HG03135 (cell line): ENCODE results near the gene ATG2B.
"Not testable (repeated sequence)": the region's sequence is repeated elsewhere in the genome, so short reads cannot be mapped to it uniquely, and the experiment has no call there.

Source experiments
- ATAC-seq: cut with Tn5 transposase; IDR thresholded peaks from one replicate; pipeline ENCODE4 v1.9.1; 2021; ENCODE audit warnings: mild to moderate bottlenecking, moderate library complexity; ENCODE audit not compliant: unreplicated experiment

The ATG2B gene

GRCh38 chr14:96254687-96255086 lies 108.5 kb downstream of the ATG2B start:
- no peak for ATAC-seq

GRCh38 chr14:96252999-96253539 lies 110.1 kb downstream of the ATG2B start:
- no peak for ATAC-seq

- no peak for ATAC-seq
Observed at GRCh38 chr14:96252323-96252998, 110.7 kb downstream of the ATG2B start.

- no peak for ATAC-seq
Observed at GRCh38 chr14:96251656-96252155, 111.4 kb downstream of the ATG2B start.

- ATAC-seq, result no peak
Observed at GRCh38 chr14:96250485-96250884, 112.7 kb downstream of the ATG2B start.

- no peak for ATAC-seq
Observed at GRCh38 chr14:96249029-96249428, 114.1 kb downstream of the ATG2B start.

- ATAC-seq, result no peak
Observed at GRCh38 chr14:96247031-96247430, 116.1 kb downstream of the ATG2B start.

GRCh38 chr14:96246539-96246847 lies 116.6 kb downstream of the ATG2B start:
- no peak for ATAC-seq

GRCh38 chr14:96245710-96246538 lies 117.2 kb downstream of the ATG2B start:
- no peak for ATAC-seq

- not testable (repeated sequence) for ATAC-seq
Observed at GRCh38 chr14:96245074-96245473, 118.1 kb downstream of the ATG2B start.

- ATAC-seq, result no peak
Observed at GRCh38 chr14:96243785-96244184, 119.4 kb downstream of the ATG2B start.

GRCh38 chr14:96242126-96242525 lies 121.0 kb downstream of the ATG2B start:
- ATAC-seq, result no peak

GRCh38 chr14:96240641-96241040 lies 122.5 kb downstream of the ATG2B start:
- ATAC-seq, result no peak

GRCh38 chr14:96239711-96240141 lies 123.4 kb downstream of the ATG2B start:
- ATAC-seq, result no peak

GRCh38 chr14:96238676-96239265 lies 124.4 kb downstream of the ATG2B start:
- no peak for ATAC-seq

GRCh38 chr14:96237641-96238040 lies 125.5 kb downstream of the ATG2B start:
- no peak for ATAC-seq

- no peak for ATAC-seq
Observed at GRCh38 chr14:96235426-96235825, 127.7 kb downstream of the ATG2B start.

GRCh38 chr14:96233661-96234060 lies 129.5 kb downstream of the ATG2B start:
- ATAC-seq, result no peak

GRCh38 chr14:96232506-96232905 lies 130.6 kb downstream of the ATG2B start:
- no peak for ATAC-seq

GRCh38 chr14:96231526-96232130 lies 131.5 kb downstream of the ATG2B start:
- ATAC-seq, result no peak

GRCh38 chr14:96231056-96231455 lies 132.1 kb downstream of the ATG2B start:
- no peak for ATAC-seq
